Measurements from ENCODE around the gene CXCL10.

DNA sequence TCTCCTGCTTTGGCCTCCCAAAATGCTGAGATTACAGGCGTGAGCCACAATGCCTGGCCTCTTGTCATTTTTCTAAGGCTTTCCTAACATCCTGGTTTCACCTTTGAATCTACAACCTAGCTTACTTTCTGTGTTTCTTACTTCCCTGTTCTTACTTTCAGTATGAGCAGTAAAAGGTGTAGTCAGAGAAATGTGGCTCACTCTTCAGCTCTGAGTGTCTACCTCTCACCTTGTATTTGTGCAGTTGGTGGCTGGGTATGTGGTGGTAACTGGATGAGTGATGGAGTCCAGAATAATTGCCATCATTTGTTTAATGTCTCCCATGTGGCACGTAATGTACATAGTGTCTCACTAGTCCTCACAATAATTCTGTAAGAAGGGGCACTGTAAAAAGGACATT, 31.7 kb upstream of the CXCL10 start:
- TF ChIP-seq, protein P1, sequence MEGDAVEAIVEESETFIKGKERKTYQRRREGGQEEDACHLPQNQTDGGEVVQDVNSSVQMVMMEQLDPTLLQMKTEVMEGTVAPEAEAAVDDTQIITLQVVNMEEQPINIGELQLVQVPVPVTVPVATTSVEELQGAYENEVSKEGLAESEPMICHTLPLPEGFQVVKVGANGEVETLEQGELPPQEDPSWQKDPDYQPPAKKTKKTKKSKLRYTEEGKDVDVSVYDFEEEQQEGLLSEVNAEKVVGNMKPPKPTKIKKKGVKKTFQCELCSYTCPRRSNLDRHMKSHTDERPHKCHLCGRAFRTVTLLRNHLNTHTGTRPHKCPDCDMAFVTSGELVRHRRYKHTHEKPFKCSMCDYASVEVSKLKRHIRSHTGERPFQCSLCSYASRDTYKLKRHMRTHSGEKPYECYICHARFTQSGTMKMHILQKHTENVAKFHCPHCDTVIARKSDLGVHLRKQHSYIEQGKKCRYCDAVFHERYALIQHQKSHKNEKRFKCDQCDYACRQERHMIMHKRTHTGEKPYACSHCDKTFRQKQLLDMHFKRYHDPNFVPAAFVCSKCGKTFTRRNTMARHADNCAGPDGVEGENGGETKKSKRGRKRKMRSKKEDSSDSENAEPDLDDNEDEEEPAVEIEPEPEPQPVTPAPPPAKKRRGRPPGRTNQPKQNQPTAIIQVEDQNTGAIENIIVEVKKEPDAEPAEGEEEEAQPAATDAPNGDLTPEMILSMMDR (IDR thresholded peaks at IDR 0.05): no peak
- TF ChIP-seq POLR2A (IDR thresholded peaks at IDR 0.05) (no peak), EP300 (IDR thresholded peaks at IDR 0.05; ENCODE audit: low read depth) (no peak), POLR2AphosphoS5 (IDR thresholded peaks at IDR 0.05) (no peak)

Data from transverse colon (tissue), 4 donors.